ENCODE results near the gene SYCE1L.
A peak's percentile ranks its signal among the peaks of the same experiment; 100 is the strongest.
"Not testable (repeated sequence)": the region's sequence is repeated elsewhere in the genome, so short reads cannot be mapped to it uniquely, and the experiment has no call there.

SYCE1L gene

GRCh38 chr16:77199211-77199610, at the start of gene SYCE1L:
Gene SYCE1L, plus strand, starts transcription at chr16:77199408. Its CDS starts 44 bp downstream, at chr16:77199452.
- DNase-seq (ENCODE audit: low spot score) = no peak

GRCh38 chr16:77157346-77158058, 41.7 kb upstream of the SYCE1L start:
- DNase-seq (ENCODE audit: low spot score) = no peak

GRCh38 chr16:77158293-77158692, 40.9 kb upstream of the SYCE1L start:
- no peak for DNase-seq (ENCODE audit: low spot score)

DNA sequence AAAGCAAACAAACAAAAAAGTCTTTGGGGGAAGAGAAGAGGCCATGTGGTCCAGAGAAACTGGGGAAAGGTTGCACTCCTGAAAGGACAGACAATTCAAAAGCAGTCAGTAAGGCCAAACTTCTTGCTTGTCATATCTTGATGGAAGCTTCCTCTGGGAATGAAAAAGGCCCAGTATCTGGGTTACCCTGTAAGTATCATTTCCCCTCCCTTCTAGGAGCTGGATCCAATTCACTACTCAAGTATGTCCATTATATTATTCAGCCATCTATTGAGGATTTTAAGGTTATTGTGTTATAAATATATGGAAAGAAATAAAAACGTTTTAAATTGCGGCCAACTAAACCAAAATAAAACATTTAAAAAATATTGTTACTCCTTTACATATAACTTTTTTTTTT, 34.2 kb upstream of the SYCE1L start:
- no peak for DNase-seq (ENCODE audit: low spot score)

- DNase-seq (ENCODE audit: low spot score) = not testable (repeated sequence)
Measured at GRCh38 chr16:77165536-77166236, 33.5 kb upstream of the SYCE1L start.

DNA sequence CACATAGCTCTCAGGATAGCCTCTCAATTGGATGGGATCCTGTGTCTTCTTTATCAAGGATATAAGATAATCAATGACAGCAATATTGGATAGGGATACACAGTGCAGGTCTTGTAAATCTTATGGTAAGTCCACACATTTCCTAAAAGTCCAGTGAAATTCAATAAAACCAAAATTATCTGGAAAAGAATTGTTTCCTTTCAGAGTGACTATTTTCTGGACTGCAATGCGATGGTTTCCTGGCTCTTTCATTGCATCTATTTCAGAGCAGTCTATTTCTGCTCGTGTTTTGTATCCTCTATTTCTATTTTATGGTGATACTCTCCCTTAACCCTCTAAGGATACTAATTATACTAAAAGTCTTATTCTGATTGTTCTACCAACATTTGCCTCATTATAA, 32.5 kb upstream of the SYCE1L start:
- no peak for DNase-seq (ENCODE audit: low spot score)

DNA sequence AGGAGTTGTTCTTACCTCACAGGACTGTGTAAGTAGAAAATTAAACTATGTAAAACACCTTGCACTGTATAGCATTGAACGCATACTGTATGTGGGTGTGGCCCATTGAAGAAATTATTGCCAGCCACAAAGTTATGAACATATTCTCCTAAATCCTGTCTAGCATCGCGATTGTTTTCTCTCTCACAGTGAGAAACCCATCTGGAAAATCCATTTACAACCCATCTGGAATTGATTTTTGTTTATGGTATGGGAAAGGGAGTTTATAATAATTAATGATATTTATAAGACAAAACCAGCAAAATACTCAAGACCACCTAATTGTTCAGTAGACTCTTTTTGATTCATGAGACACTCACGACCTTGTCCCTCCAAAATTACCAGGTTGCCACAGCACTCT, 30.3 kb upstream of the SYCE1L start:
- no peak for DNase-seq (ENCODE audit: low spot score)

- no peak for DNase-seq (ENCODE audit: low spot score)
Measured at GRCh38 chr16:77169650-77170236, 29.5 kb upstream of the SYCE1L start.

DNA sequence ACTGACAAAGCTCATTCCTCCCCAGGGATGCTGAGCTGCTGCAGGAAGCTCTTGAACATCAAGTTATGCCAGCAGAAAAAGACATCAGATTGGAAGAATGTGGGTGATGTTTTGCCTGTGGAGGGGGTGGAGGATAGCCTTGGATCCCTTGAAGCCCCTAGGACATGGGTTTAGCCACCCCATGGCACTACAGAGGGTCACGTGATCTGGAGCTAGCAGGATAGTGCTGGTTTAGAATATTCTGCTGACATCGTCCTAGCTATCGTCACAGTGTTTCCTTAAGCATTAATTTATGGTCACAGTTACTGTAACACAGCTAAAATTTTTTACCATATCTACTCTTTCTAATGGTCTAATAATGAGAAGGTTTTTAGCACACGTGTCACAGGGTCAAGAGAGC, 28.4 kb upstream of the SYCE1L start:
- no peak for DNase-seq (ENCODE audit: low spot score)

DNA sequence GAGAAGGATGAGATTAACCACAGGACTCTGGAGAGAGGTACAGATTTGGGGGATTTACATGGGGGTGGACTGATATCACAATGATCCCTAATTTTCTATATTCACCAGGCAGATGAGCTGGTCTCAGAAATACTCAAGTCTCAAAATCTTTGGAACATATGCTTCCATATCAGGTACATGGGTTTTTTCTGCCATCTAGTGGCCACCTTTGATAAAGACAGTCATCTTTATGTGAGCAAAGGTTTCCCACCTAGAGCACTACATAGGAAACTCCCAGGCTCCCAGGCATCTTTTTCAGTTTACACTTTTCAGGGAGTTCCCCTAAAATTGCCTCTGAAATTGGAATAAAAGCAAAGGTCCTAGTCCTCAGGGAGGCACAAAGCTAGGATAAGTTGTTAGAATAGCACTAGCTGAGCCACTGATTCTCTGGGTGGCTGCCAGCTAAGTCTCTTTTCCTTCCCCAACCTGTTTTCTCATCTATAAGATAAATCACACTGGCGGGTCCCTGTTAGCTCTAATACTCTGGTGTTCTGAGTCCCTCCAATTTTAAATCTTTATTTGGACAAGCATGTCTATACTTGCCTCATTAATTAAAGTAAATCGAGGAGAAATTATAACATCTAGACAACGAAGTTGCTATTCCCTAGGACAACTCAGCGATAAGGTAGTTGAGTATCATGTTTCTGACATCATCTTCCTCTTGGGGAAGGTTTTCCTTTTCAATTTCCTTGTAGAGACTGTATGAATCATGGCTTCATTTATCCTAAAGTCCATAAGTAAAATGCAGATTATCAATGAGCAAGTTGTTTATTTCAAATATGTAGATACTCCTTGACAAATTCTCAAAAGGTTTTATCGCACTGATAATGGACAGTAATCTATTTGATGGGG, 27.2 kb upstream of the SYCE1L start:
- DNase-seq (ENCODE audit: low spot score) = peak; percentile 38

- DNase-seq (ENCODE audit: low spot score) = no peak
Measured at GRCh38 chr16:77172951-77173350, 26.3 kb upstream of the SYCE1L start.

GRCh38 chr16:77183137-77183536, 16.1 kb upstream of the SYCE1L start:
- no peak for DNase-seq (ENCODE audit: low spot score)

GRCh38 chr16:77186298-77186697, 12.9 kb upstream of the SYCE1L start:
- not testable (repeated sequence) for DNase-seq (ENCODE audit: low spot score)

- DNase-seq (ENCODE audit: low spot score) = no peak
Measured at GRCh38 chr16:77190190-77190477, 9.1 kb upstream of the SYCE1L start.

- DNase-seq (ENCODE audit: low spot score) = peak; percentile 99
Measured at GRCh38 chr16:77190478-77191258, 8.5 kb upstream of the SYCE1L start, which contains the start of gene MON1B. Gene MON1B, plus strand, starts transcription at chr16:77191190. Its CDS starts 296 bp downstream, at chr16:77191486.

DNA sequence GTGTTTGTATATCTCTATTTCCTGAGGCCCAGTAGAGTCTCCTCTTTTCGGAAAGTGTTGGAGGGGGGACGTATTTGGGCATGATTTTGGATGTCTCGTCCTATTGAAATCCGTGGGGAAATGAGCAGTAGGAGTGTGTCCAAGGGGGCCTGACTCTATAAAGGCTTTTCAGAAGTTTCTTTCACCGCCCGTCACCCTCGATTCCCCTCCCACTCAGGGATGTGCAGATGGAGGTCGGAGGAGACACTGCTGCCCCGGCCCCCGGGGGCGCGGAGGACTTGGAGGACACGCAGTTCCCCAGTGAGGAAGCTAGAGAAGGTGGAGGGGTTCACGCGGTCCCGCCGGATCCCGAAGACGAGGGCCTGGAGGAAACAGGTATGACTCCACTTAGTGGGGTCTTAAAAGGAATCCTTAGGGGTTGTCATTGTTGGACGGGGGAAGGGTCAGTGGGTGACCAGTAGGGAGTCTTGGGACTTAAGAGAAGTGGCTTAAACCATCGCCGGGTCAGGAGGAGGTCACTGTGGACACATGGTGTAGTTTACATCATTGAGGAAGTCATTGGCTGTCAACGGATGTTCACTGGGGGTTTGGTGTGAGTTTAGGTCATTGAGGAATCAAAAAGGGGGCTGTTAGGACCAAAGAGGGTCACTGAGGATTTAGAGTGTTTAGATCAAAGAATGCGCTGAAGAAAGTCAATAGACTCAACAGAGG, 7.8 kb upstream of the SYCE1L start:
- no peak for DNase-seq (ENCODE audit: low spot score)

GRCh38 chr16:77193377-77193776, 5.8 kb upstream of the SYCE1L start:
- DNase-seq (ENCODE audit: low spot score) = no peak

DNA sequence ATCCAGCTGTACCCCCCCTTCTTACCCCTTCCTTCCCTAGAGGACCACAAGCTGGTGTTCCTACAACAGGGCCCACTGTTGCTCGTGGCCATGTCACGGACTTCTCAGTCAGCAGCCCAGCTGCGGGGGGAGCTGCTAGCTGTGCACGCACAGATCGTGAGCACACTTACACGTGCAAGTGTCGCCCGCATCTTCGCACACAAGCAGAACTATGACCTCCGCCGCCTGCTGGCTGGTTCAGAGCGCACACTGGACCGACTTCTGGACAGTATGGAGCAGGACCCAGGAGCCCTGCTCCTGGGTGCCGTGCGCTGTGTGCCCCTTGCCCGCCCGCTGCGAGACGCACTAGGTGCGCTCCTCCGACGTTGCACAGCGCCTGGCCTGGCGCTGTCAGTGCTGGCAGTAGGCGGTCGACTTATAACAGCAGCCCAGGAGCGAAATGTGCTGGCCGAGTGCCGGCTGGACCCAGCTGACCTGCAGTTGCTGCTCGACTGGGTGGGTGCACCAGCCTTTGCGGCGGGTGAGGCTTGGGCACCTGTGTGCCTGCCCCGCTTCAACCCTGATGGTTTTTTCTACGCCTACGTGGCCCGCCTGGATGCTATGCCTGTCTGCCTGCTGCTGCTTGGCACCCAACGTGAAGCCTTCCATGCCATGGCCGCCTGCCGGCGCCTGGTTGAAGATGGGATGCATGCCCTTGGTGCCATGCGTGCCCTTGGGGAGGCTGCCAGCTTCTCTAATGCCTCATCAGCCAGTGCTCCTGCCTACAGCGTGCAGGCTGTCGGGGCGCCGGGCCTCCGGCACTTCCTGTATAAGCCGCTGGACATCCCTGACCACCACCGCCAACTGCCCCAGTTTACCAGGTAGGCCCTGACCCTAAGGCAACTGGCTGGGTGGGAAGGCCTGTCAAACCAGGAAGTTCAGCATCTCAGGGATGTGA, 4.6 kb upstream of the SYCE1L start:
- DNase-seq (ENCODE audit: low spot score) = no peak

DNA sequence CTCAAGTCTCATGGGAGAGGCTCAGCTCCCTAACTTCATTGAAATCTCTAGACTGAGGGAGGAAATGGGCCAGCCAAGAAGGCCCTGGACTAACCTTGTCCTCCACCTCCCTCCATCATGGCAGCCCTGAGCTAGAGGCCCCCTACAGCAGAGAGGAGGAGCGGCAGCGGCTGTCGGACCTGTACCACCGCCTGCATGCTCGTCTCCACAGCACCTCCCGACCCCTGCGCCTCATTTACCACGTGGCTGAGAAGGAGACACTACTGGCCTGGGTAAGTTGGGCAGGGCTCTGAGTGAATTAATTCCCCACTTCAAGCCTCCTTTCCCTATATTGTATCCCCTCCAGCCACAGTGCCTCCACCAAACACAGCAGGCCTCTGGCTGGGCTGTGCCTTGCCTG, 3.8 kb upstream of the SYCE1L start:
- no peak for DNase-seq (ENCODE audit: low spot score)

GRCh38 chr16:77197747-77198146, 1.5 kb upstream of the SYCE1L start:
- no peak for DNase-seq (ENCODE audit: low spot score)
